HG02571 (cell line): Measurements from ENCODE around the gene KDM4B.

Experiments used
- ATAC-seq: cut with Tn5 transposase; IDR thresholded peaks from one replicate; pipeline ENCODE4 v1.9.1; 2021; ENCODE audit warnings: mild to moderate bottlenecking, moderate library complexity; ENCODE audit not compliant: unreplicated experiment

The KDM4B gene

DNA sequence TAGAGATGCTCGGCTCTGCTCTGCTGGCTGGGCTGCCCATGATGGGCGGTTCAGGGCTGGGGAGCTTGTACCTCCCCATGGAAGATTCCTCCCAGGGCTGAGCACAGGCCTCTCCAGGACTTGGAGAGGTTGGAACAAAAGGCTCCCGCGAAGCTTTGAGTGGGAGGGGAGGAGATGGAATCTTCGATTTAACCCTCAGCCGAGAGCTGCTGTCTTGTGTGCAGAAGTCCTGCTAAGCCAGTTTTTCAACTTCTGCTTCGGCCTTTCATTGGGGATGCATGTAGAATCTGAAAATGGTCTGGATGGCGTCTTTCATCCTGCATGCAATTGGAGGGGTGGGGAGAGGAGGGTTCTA, 163.3 kb downstream of the KDM4B start:
- no peak for ATAC-seq

DNA sequence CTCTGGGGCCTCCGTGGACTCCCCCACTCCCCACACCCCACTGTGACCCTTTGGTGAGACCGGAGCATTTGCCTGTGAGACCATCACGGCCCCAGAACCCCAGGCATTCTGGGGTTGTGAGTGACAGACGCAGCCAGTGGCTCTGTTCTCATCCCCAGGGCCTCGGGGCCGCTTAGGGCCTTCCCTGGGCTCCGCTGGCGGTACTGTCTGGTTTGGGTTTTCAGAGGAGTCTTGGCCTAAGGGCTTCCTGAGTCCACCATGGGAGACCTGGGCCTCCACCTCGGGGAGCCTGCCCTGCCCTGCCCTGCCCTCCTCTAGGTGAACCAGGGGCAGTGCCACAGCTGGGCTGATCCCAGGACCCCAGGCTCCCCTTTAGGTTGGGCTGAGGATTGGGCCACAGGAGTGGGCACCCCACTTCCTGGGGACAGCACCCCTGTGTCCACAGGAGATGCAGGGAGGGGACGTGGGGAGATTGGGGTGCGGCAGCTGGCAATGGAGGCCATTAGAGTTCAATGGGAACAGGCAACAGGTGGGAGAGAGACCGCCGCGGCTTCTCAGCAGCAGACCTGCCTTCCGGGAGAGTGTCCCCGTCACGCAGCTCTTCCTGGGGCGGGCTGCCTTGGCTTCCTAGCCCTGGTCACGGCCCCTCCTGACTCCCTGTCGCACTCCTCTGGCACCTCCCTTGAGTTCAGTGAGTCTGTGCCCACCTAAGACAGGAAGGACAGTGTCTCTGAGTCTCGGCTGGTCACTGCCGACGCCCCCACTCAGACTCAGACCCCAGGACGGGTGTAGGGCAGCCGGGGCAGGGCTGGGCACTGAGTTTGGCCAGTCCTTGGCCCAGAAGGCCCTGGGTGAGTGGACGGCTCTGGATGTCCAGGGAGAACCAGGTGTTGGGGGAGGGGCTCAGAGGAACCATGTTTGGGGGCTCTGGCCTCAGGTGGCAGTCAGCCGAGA, 164.1 kb downstream of the KDM4B start:
- ATAC-seq = no peak

DNA sequence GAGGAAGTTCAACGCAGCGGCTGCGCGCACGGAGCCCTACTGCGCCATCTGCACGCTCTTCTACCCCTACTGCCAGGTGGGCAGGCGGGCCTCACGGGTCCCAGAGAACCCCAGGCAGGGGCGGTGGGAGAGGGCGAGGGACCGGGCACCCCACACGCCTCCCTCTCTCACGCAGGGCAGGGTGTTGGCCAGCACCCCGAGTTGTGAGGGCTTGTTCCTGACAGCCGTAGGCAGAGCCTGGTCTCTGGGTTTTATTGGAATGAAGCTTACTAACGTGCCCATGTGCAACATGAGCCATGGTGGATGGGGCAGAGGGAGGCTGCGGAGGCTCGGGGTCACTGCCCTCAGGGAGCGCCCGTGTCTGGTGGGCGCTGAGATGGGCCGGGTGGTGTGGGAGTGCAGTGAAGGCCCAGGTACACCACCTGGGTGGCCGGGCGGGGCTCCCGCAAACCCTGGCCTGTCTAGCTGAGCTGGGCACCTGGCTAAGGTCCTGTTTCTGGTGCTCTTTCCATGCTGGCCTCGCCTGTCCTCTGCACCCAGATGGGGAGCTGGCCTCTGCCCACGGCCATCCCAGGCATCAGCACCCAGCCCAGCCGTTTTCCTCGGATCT, 165.2 kb downstream of the KDM4B start:
- ATAC-seq = no peak

DNA sequence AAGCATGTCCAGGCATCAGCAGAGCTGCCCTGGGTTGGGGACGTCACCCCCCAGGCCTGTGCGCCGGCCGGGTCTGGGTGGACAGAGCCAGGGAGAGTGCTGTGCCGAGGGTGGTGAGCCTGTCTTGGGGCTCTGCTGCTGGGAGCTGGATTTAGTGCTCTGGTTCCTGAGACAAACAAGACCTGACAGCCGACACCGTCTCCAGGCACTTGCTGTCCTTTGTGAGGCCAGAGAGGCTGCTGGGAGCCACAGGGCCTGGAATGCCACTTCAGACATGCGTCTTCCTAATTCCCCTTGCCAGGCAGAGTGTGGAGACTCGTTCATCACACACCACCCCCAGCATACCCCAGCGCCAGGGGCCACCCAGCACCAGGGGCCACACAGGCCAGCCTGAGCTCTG, 165.8 kb downstream of the KDM4B start:
- no peak for ATAC-seq

DNA sequence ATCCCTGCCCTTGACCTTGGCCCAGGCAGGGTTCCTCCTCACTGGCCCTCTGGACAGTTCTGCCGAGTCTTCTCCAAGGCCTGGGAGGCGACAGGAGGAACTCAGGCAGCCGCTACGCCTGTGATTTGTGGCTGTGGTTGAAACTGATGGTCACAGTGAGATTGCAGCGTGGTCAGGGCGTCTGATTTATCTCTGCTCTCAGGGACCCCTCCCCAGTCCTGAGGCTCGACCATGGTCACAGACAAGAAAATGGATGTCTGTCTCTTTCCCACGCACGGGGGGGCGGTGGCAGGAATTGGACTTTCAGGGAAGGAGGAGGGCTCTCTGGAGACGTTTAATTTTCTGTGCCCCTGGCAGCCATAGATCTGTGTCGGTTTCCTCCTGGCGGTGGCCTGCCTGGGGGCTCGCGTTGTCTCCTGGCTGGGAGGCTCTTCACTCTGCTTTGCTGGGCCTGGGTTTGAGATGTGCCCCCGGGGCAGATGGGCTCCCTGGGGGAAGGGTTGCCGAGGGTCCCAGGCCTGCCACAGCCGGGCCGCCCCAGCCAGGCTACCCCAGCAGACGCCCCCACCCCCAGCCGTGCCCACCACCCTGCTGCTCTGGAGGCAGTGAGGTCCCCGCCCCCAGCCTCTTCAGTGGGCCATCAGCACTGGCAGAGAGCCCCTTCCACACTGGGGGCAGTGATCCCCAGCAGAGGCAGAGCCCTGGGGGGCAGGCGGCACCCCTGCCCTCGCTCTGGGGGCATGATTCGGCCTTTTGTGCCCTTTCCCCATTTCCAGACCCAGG, 167.4 kb downstream of the KDM4B start:
- ATAC-seq = no peak

DNA sequence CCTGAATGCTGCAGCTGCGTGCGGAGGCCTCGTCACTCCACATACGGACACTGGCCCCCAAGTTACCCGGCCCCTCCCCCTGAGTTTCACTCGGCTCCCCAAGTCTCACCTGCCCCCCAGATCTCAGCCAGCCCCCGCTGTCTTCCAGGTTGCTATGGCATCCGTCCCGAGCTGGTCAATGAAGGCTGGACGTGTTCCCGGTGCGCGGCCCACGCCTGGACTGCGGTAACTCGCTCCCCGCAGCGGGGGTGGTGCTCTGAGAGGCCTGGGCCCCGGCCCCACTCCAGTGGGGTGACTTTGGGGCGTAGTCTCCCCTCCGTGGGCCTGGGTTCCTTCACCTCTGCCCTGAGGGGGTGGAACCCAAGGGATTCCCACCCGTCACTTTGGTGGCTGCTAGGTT, 168.2 kb downstream of the KDM4B start:
- ATAC-seq = no peak

DNA sequence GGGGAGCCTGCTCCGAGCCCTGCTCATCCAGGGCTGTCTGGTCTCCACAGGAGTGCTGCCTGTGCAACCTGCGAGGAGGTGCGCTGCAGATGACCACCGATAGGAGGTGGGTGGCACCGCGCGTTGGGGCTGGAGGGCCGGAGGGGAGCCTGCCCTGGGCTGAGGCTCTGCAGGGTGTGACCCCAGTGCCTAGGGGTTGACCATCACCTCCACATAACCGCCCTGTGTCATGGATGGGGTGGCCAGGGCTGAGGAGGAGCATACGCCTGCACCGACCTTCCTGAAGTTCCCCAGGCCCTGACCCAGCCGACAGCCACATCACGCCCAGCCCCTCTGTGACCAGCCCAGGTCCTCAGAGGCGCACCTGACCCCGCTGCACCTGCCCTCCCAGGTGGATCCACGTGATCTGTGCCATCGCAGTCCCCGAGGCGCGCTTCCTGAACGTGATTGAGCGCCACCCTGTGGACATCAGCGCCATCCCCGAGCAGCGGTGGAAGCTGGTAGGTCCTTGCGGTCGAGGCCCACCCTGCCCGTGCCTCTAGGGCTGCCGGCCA, 168.7 kb downstream of the KDM4B start:
- ATAC-seq = no peak

DNA sequence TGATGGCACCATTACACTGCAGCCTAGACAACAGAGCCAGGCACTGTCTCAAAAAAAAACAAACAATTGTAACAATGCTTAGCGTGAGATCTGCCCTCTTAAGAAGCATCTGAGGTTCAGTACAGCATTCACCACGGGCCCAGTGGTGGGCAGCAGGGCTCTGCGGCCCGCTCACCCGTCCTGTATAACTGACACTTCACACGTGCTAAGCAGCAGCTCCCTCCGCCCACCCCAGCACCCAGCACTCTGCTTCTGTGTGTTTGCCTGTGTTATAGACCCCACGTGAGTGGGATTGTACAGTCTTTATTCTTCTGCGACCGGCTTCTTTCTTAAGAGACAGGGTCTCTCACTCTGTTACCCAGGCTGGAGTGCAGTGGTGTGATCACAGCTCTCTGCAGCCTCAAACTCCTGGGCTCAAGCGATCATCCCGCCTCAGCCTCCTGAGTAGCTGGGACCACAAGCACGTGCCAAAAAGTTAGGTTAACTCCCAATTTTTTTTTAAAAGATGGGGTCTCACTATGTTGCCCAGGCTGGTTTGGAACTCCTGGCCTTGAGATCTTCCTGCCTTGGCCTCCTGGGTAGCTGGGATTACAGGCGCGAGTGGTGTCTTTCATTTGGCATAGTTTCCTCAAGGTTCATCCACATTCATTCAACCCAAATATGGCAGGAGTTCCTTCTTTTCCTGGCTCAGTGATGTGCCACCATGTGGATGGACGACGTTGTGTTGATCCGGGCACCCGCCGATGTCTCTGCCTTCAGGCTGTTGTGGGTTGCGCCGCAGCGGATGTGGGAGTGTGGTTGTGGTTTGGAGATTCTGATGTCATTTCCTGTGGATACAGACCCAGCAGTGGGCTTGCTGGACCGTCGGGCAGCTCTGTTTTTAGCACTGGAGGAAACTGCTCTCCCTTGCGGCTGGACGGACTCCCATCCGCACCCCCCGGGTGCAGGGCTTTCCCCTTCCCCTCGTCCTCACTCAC, 170.0 kb downstream of the KDM4B start:
- no peak for ATAC-seq

DNA sequence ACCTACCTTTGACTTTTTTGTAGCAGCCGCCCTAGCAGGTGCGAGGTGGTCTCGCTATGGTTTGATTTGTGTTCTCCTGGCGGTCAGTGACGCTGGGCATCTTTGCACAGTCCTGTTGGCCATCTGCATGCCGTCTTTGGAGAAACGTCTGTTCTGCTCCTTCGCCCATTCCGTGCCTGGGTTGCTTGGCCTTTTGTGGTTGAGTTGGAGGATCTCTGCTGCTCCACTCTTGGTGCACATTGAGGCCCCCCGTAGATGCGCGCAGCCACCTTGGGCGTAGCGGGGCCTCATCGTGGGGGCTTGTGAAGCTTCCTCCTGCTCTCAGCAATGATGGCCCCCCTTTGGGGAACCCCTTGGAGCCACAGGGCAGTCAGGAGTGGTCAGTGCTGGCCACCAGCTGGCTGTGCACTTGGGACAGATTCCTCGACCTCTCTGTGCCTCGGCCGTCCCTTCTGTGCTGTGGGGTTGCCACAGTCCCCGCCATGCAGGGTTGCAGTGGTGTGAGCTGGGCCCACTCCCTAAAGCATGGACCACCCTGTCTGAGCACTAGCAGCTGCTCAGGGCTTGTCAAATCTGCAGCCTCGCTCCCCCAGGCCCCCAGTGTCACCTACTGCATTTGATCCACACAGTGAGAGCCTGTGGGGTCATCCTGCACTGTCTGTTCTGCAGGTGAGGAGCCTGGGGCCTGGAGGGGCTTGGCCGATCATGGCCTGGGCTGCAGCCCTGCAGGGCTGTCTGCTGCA, 170.8 kb downstream of the KDM4B start:
- ATAC-seq = no peak

DNA sequence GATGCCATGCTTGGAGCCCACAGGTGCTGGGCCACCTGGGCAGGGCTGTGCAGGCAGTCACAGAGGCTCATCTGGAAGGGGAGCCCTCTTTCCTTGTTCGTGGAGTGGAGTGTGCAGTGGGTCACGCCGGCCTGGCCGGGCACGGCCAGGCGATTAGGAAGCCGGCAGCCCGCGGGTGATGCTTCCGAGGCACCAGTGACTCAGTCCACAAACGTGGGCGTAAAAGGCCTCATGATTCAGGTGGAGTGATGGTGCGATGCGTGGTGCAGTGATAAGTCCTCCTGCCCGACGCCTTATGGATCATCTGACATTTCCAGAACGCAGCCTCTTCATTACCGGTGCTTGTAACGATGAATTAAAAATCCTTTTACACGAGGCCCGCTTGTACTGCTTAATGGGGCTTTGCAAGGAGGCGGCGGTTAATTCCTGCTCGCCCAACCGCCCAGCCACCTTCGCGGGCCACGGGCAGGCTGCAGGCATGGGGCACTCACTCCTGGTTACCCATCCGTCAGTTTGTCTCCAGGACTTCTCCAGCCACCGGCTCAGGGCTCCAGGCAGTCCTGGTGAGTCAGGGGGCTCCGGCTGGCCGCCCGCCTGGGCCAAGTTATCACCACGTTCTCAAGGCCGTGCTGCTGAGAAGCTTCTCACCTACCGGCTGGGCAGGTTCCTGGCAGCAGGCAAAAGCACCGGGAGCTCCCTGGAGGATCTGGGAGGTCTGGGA, 172.4 kb downstream of the KDM4B start:
- ATAC-seq = no peak

DNA sequence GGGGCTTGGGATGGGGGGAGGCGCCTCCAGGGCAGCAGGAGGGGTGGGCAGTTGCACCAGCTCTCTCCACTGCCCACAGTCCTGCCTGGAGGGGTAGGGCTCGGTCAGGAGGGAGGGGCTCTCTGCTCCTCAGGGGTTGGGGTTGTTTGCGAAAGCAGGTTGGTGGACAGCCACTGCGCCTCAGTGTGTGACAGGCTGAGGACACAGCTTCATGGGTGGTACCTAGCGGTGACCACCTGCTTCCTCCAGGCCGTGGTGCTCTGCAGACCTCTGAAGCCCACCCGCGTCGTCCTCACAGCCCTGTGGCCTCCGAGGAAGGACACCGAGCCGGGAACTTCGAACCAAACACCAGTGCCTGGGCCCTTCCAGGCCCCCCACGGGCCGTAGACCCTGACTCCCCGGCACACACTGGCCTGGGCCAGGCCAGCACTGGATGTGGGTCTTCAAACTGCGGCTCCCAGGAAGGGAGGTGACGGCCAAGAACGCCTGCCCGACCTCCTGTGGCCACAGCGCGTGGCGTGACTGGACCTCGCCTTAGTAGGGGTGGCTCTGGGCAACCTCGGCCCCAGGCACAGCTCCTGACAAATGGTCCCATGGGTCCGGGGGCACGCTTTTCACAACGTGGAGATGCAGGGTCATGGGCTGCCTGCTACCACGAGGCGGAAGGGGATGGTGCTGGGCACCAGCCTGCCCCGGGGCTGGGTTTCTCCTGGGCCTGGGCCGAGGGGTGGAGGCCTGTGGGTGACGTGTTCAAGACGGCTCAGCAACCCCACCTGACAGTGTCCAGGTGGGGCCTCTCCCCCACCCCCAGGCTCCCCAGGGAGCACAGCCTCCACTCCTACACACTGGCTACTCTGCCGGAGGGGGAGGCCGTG, 173.2 kb downstream of the KDM4B start:
- ATAC-seq = no peak

DNA sequence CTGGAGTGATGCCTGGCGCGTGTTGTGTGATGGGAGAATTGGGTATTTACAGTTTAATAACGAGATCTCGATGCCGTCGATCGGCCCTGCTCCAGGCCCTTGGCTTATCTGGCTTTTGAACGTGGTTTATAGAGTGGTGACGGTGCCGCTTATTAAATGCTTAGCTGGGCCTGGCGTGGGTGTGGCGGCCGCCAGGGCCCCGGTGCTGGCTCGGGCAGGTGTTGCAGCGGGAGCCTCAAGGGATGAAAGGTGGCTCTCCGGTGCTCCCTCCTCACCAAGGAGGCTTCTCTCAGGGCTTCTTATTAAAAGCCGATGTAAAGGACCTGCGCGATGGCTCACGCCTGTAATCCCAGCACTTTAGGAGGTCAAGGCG, 173.8 kb downstream of the KDM4B start:
- no peak for ATAC-seq

DNA sequence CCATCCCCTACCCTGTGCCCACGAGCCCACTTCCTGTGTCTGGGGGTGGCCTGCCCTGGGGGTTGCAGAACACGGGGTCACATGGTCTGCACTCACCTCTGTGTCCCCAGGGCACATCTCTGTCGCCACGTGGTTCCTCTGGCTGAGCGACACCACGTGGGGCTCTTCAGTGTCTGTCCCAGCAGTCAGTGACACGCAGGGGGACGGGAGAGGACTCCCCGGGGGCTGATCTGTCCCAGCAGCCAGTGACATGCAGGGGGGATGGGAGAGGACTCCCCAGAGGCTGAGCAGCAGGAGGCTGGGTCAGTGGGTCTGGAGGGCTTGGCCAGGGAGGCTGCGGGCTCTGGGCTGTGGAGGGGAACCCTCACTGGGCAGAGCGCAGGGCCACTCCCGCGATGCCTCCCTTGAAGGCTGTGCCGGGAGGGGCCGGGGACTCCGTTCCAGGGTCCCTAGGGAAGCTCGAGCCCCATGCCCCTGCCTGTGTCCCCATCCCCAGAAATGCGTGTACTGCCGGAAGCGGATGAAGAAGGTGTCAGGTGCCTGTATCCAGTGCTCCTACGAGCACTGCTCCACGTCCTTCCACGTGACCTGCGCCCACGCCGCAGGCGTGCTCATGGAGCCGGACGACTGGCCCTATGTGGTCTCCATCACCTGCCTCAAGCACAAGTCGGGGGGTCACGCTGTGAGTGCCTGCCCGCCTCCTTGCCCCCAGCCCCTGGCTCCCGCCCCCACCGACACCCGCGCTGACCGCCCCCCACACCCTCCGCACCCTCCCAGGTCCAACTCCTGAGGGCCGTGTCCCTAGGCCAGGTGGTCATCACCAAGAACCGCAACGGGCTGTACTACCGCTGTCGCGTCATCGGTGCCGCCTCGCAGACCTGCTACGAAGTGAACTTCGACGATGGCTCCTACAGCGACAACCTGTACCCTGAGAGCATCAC, 174.8 kb downstream of the KDM4B start:
- no peak for ATAC-seq

DNA sequence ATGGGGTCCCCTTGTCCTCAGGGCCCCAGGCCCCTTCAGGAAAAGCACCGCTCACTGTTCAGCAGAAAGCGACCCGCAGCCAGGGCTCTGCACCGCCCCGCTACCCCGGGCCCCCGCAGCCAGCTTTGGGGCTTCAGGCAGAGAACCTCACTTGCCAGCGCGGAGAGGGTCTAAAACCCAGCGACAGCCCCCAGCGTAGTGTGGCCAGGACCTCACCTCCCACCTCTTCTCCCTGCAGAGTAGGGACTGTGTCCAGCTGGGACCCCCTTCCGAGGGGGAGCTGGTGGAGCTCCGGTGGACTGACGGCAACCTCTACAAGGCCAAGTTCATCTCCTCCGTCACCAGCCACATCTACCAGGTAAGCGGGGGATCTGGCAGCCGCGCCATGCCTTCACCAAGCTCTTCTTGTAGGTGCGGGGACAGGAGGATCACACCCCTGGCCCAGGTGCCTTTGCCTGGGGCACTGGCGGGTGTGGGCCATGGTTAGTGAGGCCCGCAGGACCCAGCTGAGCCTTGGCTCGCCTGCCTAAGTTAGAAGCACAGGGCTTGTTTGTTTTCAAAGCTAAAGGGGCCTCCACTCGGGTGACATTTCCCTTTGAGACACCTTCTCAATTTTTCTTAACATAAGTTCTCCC, 175.7 kb downstream of the KDM4B start:
- ATAC-seq = no peak

DNA sequence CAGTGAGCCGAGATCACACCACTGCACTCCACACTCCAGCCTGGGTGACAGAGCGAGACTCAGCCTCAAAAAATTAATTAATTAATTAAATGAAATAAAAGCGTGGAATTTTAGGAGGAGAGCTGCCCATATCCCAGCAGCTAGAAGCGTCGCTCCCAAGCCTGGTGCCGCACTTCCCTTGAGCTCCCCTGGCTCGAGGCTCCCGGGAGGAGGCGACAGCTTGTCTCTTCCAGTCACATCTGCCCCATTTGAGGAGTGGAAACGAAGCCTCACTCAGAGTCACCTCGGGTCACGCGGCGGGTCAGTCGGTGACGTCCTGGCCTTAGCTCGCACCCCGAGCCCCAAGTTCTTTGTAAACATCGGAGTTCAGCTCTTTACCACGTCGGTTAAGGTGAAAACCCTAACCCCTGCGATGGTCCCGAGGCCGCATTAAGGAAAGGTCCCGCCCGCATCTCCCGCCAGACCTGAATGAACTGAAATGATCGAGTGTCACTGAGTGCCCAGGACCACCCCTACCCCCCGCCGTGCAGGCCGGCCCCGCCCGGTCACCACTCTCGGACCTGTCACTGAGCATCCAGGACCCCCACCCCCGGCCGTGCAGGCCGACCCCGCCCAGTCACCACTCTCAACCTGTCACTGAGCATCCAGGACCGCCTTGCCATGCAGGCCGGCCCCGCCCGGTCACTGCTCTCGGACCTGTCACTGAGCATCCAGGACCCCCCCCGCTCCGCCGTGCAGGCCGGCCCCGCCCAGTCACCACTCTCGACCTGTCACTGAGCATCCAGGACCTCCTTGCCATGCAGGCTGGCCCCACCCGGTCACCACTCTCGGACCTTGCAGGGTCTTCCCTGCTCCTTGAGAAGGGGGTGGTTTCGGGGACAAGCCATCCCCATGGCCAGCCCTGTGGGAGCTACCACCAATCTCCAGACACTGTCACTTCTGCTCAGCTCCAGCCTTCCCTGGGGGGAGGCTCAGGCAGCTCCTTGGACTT, 176.9 kb downstream of the KDM4B start:
- no peak for ATAC-seq
